T1000 (cell line): ENCODE results near the gene KIF17.

Experiments used
- DNase-seq: peaks from one replicate; lab custom pipeline; 2025; ENCODE audit warnings: mixed read lengths; lab: John Stamatoyannopoulos, UW

Gene KIF17

DNA sequence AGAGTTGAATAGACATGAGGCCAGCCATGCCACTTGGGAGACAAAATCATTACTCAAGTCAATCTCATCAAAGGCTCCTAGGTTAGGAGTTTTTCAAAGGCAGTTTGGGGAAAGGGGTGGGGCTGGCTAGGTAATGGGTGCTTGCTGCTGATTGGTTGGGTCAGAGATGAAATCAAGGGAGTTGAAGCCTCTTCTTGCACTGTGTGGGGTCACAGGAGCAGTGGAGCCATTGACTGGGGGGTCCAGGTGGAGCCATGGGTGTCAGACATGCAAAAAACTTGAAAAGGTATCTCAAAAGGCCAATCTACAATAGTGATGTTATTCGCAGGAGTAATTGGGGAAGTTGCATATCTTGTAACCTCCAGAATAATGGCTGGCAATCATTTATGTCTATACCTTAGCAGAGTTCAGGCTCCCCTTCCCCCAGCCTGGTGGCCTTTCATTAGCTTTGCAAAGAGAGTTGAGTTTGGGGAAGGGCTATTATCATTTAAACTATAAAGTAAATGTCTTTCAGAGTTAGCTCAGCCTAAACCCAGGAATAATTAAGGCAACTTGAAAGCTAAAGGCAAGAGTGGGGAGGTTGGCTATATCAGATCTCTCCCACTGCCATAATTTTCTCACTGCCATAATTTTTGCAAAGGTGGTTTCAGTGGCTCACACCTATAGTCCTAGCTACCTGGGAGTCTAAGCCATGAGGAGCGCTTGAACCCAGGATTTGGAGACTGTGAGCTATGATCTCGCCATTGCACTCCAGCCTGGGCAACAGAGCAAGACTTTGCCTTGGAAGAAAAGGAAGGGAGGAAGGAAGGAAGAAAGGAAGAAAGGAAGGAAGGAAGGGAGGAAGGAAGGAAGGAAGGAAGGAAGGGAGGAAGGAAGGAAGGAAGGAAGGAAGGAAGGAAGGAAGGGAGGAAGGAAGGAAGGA is 92.4 kb downstream of the KIF17 start:
- DNase-seq = no peak

DNA sequence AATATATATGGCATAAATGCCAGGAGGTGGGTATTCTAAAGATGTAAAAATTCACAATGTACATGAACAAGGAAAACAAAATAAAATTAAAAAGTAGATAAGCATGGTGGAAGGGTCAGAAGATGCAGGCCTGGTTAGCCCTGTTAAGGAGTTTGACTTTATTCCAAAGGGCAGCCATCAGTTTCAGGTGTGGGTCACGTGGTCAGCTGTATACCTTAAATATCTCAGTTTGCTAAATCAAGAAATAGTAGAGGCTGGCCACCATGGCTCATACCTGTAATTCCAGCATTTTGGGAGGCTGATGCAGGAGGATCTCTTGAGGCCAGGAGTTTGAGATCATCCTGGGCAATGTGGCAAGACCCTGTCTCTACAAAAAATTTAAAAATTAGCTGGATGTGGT is 93.1 kb downstream of the KIF17 start:
- no peak for DNase-seq

DNA sequence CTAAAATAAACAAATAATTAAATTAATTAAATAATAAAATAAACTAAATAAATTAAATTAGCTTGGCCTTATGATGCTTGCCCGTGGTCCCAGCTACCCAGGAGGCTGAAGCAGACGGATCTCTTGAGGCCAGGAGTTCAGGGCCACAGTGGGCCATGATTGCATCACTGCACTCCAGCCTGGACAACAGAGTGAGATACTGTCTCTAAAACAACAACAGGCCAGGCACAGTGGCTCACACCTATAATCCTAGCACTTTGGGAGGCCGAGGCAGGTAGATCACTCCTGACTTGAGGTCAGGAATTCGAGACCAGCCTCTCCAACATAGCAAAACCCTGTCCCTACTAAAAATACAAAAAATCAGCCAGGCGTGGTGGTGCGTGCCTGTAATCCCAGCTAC is 96.8 kb downstream of the KIF17 start:
- DNase-seq = no peak

DNA sequence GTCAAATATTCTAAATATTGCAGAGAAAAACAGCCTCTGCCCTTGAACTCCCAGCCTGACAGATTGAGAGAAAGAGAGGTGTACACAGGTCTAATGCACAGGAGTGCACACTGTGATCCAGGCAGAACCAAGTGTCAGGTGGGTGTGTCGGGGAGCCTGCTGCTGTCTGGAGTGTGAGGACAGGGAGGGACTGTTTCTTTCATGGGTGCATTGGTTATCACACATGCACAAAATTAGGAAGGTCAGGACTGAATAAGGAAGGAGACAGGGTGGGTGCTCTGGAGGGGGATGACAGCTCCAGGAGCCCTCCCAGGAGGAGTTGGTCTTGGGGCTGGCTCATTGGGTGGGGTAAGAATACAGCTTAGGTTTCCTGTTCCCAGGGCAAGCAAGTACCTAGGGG is 97.8 kb downstream of the KIF17 start:
- DNase-seq = no peak

DNA sequence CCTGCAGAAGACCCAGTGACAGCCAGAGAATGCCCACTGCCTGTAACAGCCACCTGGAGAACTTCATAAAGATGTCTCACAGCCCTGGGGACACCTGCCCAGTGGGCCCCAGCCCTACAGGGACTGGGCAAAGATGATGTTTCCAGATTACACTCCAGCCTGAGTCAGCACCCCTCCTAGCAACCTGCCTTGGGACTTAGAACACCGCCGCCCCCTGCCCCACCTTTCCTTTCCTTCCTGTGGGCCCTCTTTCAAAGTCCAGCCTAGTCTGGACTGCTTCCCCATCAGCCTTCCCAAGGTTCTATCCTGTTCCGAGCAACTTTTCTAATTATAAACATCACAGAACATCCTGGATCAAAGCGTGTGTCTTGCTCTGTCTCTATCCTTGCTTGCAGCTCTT is 99.3 kb downstream of the KIF17 start:
- no peak for DNase-seq

DNA sequence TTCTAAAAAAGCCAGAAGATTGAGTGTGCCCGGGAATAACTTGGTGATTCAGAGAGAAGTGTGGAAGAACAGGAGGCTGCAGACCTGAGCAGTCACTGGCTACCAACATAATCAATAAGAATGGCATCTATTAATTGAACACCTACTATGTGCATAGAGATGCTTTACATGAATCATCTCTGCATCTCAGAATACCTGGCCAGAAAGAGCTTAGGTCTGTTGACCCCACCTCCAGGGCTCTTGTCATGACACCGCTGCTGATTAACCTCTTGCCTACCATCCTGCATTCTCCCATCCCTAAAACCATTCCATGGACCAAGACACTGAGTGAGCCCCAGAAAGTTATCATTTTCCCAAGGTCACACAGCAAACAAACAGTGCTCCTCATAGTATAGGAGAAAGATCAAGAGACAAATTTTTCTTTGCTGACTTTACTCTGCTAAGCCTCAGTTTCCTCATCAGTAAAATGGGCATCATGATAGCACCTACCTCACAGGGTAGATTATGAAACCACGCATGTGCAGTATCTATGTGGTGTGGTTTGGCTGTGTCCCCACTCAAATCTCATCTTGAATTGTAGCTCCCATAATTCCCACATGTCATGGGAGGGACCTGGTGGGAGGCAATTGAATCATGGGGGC is 100.8 kb downstream of the KIF17 start:
- no peak for DNase-seq

DNA sequence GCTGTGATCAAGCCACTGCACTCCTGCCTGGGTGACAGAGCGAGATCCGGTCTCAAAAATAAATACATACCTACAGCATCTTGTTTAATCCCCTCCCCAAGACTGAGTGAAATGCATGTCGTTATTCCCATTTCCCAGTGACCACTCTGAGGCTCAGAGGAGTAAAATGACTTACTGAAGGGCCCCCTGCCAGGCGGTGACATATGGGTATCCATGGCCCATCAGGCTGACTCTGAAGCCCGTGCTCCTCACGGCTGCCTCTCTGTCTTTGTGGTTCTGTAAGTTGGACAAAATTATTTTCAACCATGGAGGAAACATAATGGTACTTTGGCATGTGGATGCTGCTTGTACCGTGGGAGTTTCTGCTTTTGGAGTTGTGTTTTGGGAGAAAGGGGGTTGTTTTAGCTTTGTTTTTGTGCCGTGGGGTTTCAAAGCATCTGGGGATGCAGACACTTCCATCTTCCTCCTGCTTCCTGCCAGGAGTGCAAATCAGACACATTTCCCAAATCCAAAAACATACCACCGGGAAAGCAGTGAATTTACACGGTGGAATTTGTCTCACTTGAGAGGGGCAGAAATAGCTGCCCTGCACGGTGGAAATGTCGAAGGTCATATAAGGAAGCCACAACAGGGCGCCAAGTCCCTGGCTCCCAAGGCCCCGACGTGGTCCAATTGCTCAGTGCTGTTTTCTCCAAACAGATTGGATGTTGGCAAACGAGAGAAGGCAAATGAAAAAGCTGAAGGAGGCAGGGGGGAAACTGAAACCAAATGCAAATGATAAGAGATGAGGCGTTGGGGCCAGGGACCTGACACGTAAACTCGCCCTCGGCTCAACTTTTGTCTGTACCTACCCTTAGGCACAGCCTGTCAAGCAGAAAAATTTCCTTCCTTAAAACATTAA is 101.6 kb downstream of the KIF17 start:
- no peak for DNase-seq

DNA sequence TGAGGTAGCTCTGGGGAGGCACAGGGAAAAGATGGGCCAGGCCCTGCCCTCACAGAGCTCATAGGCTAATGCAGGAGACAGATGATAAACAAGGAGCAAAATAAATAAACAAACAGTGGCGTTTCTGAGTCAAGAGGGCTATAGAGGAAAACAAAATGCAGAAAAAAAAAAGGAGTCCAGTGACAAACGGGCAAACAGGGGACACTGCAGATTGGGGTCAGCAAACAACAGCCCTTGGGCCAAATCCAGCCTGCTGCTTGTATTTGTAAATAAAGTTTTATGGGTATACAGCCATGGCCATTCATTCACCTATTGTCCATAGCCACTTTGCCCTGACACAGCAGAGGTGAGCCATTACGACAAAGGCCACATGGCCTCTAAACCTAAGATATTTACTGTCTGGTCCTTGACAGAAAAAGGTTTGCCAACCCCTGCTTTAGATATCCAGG is 103.7 kb downstream of the KIF17 start:
- DNase-seq = no peak
